ENCODE data around the gene CDC37. TPM values are rescaled to one million over a fixed set of nuclear protein-coding genes. Genes with fewer than 3 reads are reported as not detected.

CDC37 gene
- total RNA-seq, 3 donors from 2014 or later, result 141 to 213 (median 172) TPM

DNA sequence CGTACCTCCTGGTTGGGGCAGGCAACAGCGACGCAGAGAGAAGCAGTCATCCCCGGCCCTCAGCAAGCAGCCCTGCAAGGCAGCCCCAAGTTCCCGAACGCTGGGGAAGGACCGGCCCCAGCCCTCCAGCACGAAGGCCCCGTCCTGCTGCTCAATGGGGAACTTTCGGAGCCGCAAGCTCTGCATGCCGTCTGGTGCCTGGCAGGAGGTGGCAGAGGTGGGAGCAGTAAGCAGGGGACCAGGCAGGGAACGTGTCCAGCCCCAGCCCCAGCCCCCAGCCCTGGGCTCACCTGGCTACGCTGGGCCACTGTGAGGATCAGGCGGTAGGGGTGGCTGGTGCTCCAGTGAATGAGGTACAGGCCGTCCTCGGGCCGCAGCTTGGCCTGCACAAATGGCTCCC, 41.1 kb downstream of the CDC37 start:
- Histone ChIP-seq H3K9me3 (no peaks in the 10 kb centered on the region), H3K27ac (no peak overlapping the region), H3K4me3 (no peak overlapping the region), H3K36me3 (peaks cover 6% of the 10 kb centered on the region), H3K4me1 (no peaks in the 10 kb centered on the region), H3K27me3 (no peaks in the 10 kb centered on the region)
- no peak for DNase-seq (ENCODE audit: low spot score in 2 of 2)
- intact Hi-C loops (cut with DNase I; ENCODE audit: low total_unique reads), result no loop called here
- TF ChIP-seq POLR2AphosphoS5 (IDR thresholded peaks at IDR 0.05) (no peak), POLR2A (IDR thresholded peaks at IDR 0.05) (no peak)
- TF ChIP-seq, protein P1, sequence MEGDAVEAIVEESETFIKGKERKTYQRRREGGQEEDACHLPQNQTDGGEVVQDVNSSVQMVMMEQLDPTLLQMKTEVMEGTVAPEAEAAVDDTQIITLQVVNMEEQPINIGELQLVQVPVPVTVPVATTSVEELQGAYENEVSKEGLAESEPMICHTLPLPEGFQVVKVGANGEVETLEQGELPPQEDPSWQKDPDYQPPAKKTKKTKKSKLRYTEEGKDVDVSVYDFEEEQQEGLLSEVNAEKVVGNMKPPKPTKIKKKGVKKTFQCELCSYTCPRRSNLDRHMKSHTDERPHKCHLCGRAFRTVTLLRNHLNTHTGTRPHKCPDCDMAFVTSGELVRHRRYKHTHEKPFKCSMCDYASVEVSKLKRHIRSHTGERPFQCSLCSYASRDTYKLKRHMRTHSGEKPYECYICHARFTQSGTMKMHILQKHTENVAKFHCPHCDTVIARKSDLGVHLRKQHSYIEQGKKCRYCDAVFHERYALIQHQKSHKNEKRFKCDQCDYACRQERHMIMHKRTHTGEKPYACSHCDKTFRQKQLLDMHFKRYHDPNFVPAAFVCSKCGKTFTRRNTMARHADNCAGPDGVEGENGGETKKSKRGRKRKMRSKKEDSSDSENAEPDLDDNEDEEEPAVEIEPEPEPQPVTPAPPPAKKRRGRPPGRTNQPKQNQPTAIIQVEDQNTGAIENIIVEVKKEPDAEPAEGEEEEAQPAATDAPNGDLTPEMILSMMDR (IDR thresholded peaks at IDR 0.05), result no peak

DNA sequence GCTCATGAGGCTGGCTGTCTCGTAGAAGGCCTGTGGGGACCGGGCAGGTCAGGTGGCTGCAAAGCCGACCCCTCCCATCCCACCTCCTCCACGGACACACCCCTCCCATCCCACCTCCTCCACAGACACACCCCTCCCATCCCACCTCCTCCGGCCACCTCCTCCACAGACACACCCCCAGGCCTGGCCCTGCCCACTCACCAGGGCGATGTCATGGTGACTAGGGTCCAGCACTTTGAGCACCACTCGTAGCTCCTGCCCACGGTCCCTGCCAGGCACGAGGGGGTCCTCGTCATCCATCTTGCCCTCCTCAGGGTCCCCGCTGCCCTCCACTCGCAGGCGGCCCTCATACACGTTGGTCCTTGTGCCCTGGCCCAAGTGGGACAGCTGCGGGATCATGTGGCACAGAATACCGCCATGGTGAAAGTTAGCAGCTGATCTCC, 41.8 kb downstream of the CDC37 start:
- H3K4me1 ChIP-seq, result no peaks in the 10 kb centered on the region
- no peaks in the 10 kb centered on the region for H3K27me3 ChIP-seq
- TF ChIP-seq POLR2A (IDR thresholded peaks at IDR 0.05), result no peak
- no peak overlapping the region for H3K4me3 ChIP-seq
- intact Hi-C loops (cut with DNase I; ENCODE audit: low total_unique reads), result no loop called here
- H3K36me3 ChIP-seq, result peaks cover 6% of the 10 kb centered on the region
- no peak for DNase-seq (ENCODE audit: low spot score in 2 of 2)
- H3K9me3 ChIP-seq, result no peaks in the 10 kb centered on the region
- H3K27ac ChIP-seq, result no peak overlapping the region

DNA sequence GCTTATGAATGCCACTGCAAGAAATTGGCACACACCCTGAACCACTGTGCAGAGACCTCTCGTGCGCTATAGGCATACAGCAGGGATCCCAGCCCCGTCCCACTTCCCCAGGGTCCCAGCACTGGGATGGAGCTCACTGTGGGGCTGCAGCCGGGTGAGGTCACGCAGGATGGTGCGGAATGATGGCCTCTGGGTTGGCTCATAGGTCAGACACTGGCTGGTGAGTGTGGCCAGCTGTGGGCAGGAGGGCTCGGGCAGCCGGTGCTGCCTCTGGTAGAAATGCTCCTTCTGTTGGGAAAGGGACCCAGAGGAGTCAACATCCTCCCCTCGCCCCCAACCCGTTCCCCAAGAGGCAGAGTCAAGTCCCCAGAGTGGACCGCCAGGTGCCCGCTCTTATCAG, 46.9 kb downstream of the CDC37 start:
- intact Hi-C loops (cut with DNase I; ENCODE audit: low total_unique reads), result no loop called here
- no peak for DNase-seq (ENCODE audit: low spot score in 2 of 2)
- H3K27me3 ChIP-seq, result no peaks in the 10 kb centered on the region
- H3K4me3 ChIP-seq, result no peak overlapping the region
- H3K9me3 ChIP-seq, result no peaks in the 10 kb centered on the region
- H3K4me1 ChIP-seq, result no peaks in the 10 kb centered on the region
- TF ChIP-seq, protein P1 (IDR thresholded peaks at IDR 0.05), result no peak
- no peak for TF ChIP-seq POLR2A (IDR thresholded peaks at IDR 0.05)
- TF ChIP-seq POLR2AphosphoS5 (IDR thresholded peaks at IDR 0.05), result no peak
- no peak overlapping the region for H3K27ac ChIP-seq
- H3K36me3 ChIP-seq, result no peaks in the 10 kb centered on the region

DNA sequence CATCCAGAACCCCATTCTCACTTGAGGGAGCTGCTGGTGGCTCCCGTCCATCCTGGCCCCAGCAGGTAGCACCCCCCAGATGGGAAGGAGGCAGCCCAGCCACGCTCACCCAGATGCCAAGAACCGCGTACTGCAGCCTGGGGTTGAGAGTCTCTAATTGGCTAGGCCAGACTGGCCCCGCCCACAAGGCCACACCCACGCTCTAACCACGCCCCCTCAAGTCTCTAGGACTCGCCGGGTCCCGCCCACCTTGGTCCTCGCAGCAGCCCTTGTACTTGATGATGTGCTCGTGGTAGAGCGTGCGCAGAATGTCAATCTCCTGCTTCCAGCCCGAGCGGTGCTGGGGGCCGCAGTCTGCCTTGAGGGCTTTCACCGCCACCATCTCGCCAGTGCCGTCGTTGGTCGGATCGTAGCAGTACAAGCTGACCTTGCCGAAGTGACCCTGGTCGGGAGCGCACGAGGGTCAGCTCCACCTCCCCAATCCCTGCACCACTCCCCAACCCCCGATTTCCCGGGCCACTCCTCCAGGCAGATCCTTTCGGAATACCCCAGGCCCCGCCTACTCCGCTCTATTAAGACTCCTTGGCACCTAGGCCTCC, 49.5 kb downstream of the CDC37 start:
- no peak for DNase-seq (ENCODE audit: low spot score in 2 of 2)
- intact Hi-C loops (cut with DNase I; ENCODE audit: low total_unique reads), result no loop called here
- TF ChIP-seq, protein P1 (IDR thresholded peaks at IDR 0.05), result no peak
- TF ChIP-seq POLR2A (IDR thresholded peaks at IDR 0.05) (no peak), POLR2AphosphoS5 (IDR thresholded peaks at IDR 0.05) (no peak)
- Histone ChIP-seq H3K36me3 (no peaks in the 10 kb centered on the region), H3K27me3 (no peaks in the 10 kb centered on the region), H3K27ac (peak overlapping the region in 1 of 2 donors; percentile 58), H3K4me3 (no peak overlapping the region), H3K9me3 (no peaks in the 10 kb centered on the region), H3K4me1 (no peaks in the 10 kb centered on the region)

DNA sequence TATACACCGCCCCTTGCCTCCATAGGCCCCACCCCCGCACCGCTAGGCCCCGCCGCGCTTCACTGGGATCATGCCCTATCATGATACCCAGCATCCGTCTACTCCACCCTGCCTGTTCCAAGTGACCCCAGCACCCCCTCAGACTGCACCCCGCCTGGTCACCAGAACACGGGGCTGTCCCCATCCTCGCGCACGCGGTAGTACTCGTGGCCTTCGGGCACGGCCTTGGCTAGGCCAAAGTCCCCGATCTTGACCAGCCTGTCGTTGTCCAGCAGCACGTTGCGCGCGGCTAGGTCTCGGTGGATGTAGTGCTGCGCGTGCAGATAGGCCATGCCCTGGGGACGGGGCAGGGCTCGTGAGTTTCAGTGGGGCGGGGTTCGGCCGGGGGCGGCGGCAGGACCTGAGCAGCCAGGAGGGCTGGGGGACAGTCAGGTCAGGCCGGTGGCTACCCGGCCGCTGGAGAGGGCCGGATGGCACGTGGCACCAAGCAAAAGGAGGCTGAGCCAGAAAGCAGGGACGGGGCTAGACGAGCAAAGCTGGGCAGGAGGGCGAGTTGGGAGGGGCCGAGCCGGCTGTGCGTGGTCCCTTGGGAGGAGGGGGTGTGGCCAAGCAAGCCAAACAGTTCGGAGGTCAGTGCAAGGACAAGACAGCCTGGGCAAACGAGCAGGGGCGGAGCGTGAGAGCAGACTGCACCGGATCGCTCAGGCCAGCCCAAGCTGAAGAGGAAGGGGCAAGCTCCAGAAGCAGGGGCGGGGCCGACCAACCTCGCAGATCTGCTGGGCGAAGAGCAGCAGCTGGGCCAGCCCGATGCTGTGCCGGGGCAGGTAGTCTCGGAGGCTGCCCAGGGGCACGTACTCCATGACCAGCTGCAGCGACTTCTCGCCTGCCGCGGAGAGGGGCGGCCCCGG, 50.3 kb downstream of the CDC37 start:
- TF ChIP-seq POLR2AphosphoS5 (IDR thresholded peaks at IDR 0.05) (no peak), POLR2A (IDR thresholded peaks at IDR 0.05) (no peak)
- TF ChIP-seq, protein P1 (IDR thresholded peaks at IDR 0.05), result no peak
- peak overlapping the region in 1 of 2 donors; percentile 58 for H3K27ac ChIP-seq
- intact Hi-C loops (cut with DNase I; ENCODE audit: low total_unique reads), result no loop called here
- H3K4me1 ChIP-seq, result no peaks in the 10 kb centered on the region
- no peaks in the 10 kb centered on the region for H3K36me3 ChIP-seq
- H3K9me3 ChIP-seq, result no peaks in the 10 kb centered on the region
- DNase-seq (ENCODE audit: low spot score in 2 of 2), result no peak
- H3K4me3 ChIP-seq, result no peak overlapping the region
- no peaks in the 10 kb centered on the region for H3K27me3 ChIP-seq

All from breast epithelium (tissue), 4 donors.